Inferior parietal cortex (tissue), 1 donor: ENCODE data around the gene ARHGAP24.
"Not testable (repeated sequence)": the region's sequence is repeated elsewhere in the genome, so short reads cannot be mapped to it uniquely, and the experiment has no call there.

Experiments used
- DNase-seq: peaks from one replicate; pipeline ENCODE4 v3.0.0-alpha.2; 2016; ENCODE audit errors: extremely low spot score

The ARHGAP24 gene

GRCh38 chr4:85955620-85956292, 480.8 kb downstream of the ARHGAP24 start:
- no peak for DNase-seq

GRCh38 chr4:85956293-85956945, 481.5 kb downstream of the ARHGAP24 start:
- no peak for DNase-seq

GRCh38 chr4:85961887-85962286, 486.9 kb downstream of the ARHGAP24 start:
- no peak for DNase-seq

GRCh38 chr4:85963231-85963630, 488.3 kb downstream of the ARHGAP24 start:
- no peak for DNase-seq

- no peak for DNase-seq
These were observed 489.3 kb downstream of the ARHGAP24 start for GRCh38 chr4:85964298-85964697.

GRCh38 chr4:85965017-85965416, 490.1 kb downstream of the ARHGAP24 start:
- not testable (repeated sequence) for DNase-seq

- DNase-seq = no peak
These were observed 490.6 kb downstream of the ARHGAP24 start for GRCh38 chr4:85965529-85965928.

GRCh38 chr4:85966373-85966772, 491.4 kb downstream of the ARHGAP24 start:
- no peak for DNase-seq

GRCh38 chr4:85967872-85968271, 492.9 kb downstream of the ARHGAP24 start:
- no peak for DNase-seq

GRCh38 chr4:85968945-85969819, 494.2 kb downstream of the ARHGAP24 start:
- peak; percentile 83 for DNase-seq

- DNase-seq = no peak
These were observed 495.6 kb downstream of the ARHGAP24 start for GRCh38 chr4:85970535-85970934.

- no peak for DNase-seq
These were observed 504.3 kb downstream of the ARHGAP24 start for GRCh38 chr4:85979276-85979675.

- DNase-seq = no peak
These were observed 511.3 kb downstream of the ARHGAP24 start for GRCh38 chr4:85986266-85986665.

- no peak for DNase-seq
These were observed 518.7 kb downstream of the ARHGAP24 start for GRCh38 chr4:85993641-85994040.

- no peak for DNase-seq
These were observed 519.6 kb downstream of the ARHGAP24 start for GRCh38 chr4:85994576-85994975.

- no peak for DNase-seq
These were observed 520.4 kb downstream of the ARHGAP24 start for GRCh38 chr4:85995361-85995760.

- DNase-seq = no peak
These were observed 526.6 kb downstream of the ARHGAP24 start for GRCh38 chr4:86001591-86001990.

- no peak for DNase-seq
These were observed 529.1 kb downstream of the ARHGAP24 start for GRCh38 chr4:86004030-86004429.

- DNase-seq = no peak
These were observed 531.1 kb downstream of the ARHGAP24 start for GRCh38 chr4:86006057-86006456.

- peak; percentile 47 for DNase-seq
These were observed 532.1 kb downstream of the ARHGAP24 start for GRCh38 chr4:86007042-86007441.

- DNase-seq = no peak
These were observed 536.2 kb downstream of the ARHGAP24 start for GRCh38 chr4:86011117-86011516.

- no peak for DNase-seq
These were observed 538.7 kb downstream of the ARHGAP24 start for GRCh38 chr4:86013621-86014020.

GRCh38 chr4:86014599-86014998, 539.6 kb downstream of the ARHGAP24 start:
- no peak for DNase-seq
